ENCODE data around the gene GMPPA.

GMPPA gene

DNA sequence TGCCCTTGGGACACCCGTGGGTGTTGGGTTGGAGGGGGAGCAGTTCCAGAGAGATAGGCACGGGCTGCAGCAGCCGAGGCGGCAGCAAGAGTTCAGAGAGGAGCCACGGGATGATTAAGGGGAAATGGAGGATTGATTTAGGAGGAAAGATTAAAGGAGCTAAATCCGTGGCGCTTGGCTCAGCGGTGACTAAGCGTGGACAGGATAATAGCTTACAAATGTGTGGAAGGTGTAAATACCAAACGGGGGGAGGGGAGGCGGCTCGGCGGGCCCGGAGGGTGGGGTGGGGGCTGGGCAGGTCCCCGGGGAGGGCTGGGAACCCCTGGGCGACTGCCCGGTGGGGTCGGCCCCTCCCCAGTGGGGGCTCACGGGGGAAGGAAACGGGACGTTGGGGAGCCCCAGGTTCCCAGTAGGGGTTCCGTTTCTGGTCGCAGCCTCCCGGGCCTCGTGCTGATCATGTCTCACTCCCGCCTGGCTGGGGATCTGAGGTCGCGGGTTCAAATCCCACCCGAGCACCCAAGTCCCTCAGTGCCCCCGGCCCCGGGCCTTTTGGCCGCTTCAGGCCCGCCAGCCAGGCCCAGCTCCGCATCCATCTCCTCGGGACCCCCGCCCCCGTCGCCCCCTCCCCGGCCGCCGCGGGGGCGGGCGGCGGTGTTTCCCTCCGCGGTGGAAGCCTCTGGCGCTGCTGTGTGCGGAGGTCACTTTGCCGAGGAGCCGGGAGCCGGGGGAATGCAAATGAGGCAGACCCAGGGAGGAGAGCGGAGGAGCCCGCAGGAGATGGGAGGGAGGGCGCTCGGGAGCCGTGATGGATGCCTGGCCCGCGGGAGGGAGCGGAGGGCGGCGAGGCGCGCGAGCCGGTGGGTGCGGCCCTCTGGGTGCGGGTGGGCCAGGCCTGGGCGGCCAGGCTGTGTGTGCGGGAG, 23.7 kb downstream of the GMPPA start:
- DNase-seq = no peak

GRCh38 chr2:219523031-219523671, 24.5 kb downstream of the GMPPA start:
- DNase-seq = no peak

DNA sequence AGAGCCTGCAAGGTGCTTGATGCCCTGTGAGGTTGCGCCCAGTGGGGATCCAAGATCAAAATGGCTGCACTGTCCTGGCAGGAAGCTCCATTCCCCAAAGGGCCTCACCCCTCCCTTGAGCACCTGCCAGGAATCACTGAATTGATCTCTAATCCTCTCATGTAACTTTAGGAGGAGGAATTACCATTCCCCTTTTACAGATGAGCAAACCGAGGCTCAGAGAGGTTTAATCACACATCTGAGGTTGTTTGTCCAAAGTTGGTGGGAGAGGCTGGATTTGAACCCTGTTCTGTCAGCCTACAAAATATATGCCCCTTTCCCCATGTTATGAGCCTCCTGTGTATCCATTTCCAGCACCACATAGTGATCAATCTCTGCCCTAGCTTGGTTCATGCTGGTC, 26.1 kb downstream of the GMPPA start:
- DNase-seq = no peak

- DNase-seq = no peak
Measured at GRCh38 chr2:219525533-219526232, 27.0 kb downstream of the GMPPA start.

DNA sequence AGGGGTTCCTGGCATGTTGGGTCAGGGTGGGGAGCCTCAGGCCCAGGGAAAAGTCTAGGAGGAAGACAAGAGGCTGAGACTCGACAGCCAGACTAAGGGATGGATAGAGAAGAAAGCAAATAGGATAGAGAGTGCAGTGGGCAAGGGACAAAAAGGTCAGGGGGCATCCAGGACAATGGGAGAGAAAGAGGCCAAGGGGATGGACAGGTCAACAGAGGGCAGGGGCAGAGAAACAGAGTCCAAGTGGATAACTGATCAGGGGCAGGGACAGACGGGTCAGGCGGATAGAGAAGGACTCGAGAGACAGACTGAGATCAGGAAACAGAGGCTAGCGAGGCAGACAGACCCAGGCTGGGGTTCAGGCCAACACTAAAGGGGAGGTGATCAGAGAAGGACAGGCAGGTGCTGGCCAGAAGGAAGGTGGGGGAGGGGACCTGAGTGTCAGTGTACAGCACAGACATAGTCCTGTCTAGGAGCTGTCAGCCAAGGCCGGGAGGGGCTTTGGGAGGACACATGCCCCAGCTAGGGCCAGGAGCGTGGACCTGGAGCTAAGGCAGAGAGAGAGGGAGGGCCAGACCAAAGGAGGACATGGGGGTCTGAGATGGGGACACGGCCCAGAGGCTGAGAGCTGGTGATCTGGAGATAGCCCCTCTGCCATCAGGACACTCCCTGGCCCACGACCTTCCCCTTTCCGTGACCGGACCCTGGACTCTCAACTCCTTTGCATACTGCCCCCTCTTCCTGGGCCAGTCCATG, 27.8 kb downstream of the GMPPA start:
- DNase-seq = no peak

- no peak for DNase-seq
Measured at GRCh38 chr2:219527076-219527394, 28.3 kb downstream of the GMPPA start.

DNA sequence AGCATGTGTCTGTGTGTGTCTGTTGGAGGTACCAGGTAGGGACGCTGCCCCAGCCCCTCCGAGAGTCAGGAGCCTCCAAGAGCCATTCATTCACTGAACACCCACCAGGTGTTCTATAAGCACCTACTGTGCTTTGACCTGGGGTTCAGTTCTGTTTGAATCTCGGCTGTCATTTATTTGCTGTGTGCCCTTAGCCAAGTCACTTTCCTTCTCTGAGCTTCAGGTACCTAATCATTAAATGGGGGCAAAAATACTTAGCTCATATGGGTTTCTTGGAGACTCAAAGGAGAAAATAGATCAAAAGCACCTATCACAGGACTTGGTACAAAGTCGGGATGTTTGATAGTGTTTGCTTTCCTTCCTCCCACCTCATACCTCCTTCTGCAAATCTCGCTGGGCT, 28.8 kb downstream of the GMPPA start:
- no peak for DNase-seq

DNA sequence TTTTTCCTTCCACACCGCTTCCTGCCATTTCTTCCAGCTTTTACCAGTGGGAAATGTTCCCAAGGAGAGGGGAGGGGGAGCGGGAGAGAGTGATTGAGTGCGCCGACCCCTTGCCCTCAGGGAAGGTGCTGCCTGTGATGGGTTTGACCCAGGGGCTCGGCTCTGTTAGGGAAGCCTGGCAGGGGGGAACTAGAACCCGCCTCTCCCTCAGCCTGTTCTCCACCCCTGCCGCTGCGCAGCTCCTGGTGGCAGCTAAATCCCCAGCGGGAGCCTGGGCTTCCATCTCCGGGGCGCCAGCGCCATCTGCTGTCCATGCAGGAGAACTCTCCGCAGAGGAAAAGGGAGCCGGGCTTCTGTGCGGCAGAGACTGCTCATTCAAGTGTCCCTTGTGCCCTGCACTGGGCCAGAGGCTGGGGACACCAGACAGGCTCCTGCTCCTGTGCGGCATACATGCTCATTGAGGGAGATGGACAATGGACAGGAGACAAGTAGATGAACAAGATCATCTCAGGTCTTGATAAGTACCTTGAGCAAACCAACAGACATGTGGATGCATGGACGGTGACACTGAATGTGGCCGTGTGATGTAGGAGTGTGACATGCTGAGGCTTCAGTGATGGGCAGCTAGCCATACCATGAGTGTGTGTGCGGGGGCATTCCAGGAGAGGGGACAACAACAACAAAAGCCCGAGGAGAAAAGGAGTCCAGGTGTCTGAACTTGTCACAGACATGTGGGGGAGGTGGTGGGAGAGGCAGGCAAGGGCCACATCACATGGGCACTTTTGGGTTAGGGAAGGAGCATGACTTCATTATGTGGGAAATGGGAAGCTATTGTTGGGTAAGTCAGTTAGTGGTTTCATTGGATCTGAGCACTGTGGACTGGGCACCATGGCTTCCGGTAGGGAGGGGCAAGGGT, 31.6 kb downstream of the GMPPA start:
- DNase-seq = peak; percentile 93

DNA sequence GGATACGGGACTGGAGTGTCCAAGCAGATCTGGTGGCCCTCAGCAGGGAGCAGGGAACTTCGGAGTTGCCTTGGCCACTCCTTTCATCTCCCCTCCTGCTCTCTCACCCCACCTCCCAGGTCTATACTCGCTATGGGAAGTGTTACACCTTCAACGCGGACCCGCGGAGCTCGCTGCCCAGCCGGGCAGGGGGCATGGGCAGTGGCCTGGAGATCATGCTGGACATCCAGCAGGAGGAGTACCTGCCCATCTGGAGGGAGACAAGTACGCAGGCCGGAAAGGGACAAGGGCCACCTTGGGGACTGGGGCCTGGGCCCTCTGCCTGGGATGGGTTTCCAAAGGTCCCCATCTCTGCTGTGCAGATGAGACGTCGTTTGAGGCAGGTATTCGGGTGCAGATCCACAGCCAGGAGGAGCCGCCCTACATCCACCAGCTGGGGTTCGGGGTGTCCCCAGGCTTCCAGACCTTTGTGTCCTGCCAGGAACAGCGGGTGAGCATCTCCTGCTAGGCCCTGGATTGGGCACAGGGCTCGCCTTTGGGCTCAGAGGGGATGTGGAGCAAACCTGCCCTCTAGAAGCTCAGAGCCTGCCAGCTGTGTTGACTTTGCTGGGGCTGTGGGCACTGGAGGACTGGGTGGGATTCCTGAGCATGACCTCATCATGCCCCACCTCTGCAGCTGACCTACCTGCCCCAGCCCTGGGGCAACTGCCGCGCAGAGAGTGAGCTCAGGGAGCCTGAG, 33.1 kb downstream of the GMPPA start:
- DNase-seq = no peak

- DNase-seq = no peak
Measured at GRCh38 chr2:219532378-219532649, 33.6 kb downstream of the GMPPA start.

- DNase-seq = no peak
Measured at GRCh38 chr2:219533930-219534661, 35.4 kb downstream of the GMPPA start.

GRCh38 chr2:219536425-219536824, 37.7 kb downstream of the GMPPA start:
- no peak for DNase-seq

DNA sequence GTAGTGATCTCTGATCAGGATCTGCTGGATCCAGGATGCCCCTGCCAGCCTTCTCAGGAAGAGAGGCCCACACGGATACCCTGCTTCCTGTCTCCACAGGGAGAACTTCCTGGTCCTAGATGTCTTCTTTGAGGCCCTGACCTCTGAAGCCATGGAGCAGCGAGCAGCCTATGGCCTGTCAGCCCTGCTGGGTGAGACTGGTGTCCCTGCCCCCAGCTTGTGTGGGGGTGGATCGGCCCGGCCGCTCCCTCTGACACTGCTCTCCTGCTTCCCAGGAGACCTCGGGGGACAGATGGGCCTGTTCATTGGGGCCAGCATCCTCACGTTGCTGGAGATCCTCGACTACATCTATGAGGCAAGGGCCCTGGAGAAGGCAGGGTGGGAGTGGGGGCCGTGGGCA, 38.3 kb downstream of the GMPPA start:
- DNase-seq = no peak

- DNase-seq = no peak
Measured at GRCh38 chr2:219537657-219538488, 39.2 kb downstream of the GMPPA start.

- no peak for DNase-seq
Measured at GRCh38 chr2:219538504-219538951, 39.8 kb downstream of the GMPPA start.

GRCh38 chr2:219538956-219539788, 40.5 kb downstream of the GMPPA start:
- no peak for DNase-seq

DNA sequence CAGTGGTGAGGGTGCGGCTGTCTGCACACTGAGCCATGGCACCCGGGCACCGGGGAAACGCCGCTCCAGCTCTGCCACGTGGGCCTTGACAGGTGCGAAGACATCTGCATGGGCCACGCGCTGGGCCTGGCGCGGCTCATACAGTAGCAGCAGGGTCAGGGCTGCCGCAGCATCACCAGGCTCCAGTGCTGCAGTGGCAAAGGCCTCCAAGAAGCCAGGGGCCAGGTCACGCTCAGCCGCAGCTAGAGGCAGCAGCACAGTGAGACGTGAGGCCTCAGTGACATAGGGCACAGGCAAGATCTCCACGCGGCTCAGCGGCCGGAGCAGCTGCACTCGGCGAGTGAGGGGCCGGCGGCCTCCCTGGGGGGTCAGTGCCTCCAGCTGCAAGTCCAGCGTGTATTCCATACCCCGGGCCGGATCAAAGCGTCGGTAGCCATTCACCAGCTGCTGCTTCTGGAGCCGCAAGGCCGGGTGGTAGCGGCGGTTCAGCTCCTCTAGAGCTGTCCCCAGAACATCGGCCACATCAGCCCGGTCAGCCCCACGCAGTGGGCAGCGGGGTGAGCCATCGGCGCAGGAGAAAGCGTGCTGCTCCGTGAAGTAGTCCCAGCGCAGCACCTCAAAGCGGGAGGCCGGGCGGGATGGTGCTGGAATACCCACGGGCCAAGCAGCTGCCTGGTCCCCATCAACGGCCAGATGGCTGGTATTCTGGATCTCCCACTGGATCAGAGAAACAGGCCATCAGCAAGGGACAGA, 41.4 kb downstream of the GMPPA start:
- DNase-seq = no peak

Measured in activated effector memory CD4-positive, alpha-beta T cell treated with anti-CD3 and anti-CD28 coated beads, Interleukin-2, amount 50 U/mL, for 16 hours (primary cell).